LHCN-M2 (cell line): ENCODE measurements around the gene TESK1. TPM values are rescaled to one million over a fixed set of nuclear protein-coding genes. Genes with fewer than 3 reads are reported as not detected.
A peak's percentile ranks its signal among the peaks of the same experiment; 100 is the strongest.
"Not testable (repeated sequence)": the region's sequence is repeated elsewhere in the genome, so short reads cannot be mapped to it uniquely, and the experiment has no call there.

Source experiments
- DNase-seq: peaks from one replicate; pipeline ENCODE4 v3.0.0-alpha.2; 2012; ENCODE audit warnings: low read depth
- total RNA-seq: library from RNA; depleted of rRNA; stranded (reverse); fragments of >200 nt; gene quantifications from 2 replicates; pipeline ENCODE4 v1.2.3, GENCODE V29; 2014

Gene TESK1
- total RNA-seq, 1 experiment from 2014 or later, result 26.8 TPM

DNA sequence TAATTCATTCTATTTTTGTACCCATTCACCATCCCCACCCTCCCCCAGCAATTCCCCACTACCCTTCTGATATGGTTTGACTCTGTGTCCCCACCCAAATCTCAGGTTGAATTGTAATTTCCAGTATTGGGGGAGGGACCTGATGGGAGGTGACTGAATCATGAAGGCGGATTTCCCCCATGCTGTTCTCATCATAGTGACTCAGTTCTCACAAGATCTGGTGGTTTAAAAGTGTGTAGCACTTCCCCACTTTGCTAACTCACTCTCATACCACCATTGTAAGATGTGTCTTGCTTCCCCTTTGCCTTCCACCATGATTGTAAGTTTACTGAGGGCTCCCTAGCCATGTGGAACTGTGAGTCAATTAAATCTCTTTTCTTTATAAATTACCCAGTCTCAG, 25.9 kb upstream of the TESK1 start:
- DNase-seq, result no peak

DNA sequence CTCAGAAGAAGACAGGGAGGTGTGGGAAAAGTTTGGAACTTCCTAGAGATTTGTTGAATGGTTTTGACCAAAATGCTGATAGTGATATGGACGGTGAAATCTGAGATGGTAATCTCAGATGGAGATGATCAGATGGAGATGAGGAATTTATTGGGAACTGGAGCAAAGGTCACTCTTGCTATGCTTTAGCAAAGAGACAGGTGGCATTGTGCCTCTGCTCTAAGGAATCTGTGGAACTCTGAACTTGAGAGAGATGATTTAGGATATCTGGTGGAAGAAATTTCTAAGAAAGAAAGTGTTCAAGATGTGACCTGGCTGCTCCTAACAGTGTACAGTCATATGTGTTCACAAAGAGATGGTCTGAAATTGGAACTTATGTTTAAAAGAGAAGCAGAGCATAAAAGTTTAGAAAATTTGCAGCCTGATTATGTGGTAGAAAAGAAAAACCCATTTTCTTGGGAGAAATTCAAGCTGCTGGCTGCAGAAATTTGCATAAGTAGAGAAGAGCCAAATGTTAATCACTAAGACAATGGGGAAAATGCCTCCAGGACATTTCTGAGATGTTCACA, 25.3 kb upstream of the TESK1 start:
- not testable (repeated sequence) for DNase-seq

DNA sequence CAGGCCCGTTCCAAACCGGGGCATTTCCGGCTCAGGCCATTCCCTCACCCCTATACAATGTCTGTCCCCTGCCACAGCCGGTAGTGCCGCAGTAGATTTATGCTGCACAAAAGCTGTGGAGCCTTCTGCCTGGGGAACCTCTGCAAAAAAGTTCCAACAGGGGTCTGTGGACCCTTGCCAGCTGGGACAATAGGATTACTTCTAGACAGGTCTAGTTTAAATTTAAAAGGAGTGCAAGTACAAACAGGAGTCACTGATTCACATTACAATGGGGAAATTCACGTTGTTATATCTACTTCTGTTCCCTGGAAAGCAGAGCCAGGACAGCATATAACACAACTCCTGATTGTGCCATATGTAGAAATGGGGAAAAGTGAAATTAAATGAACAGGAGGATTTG, 21.5 kb upstream of the TESK1 start:
- not testable (repeated sequence) for DNase-seq

GRCh38 chr9:35584681-35585080, 20.4 kb upstream of the TESK1 start:
- not testable (repeated sequence) for DNase-seq

- DNase-seq, result not testable (repeated sequence)
Measured at GRCh38 chr9:35588506-35588905, 16.6 kb upstream of the TESK1 start.

DNA sequence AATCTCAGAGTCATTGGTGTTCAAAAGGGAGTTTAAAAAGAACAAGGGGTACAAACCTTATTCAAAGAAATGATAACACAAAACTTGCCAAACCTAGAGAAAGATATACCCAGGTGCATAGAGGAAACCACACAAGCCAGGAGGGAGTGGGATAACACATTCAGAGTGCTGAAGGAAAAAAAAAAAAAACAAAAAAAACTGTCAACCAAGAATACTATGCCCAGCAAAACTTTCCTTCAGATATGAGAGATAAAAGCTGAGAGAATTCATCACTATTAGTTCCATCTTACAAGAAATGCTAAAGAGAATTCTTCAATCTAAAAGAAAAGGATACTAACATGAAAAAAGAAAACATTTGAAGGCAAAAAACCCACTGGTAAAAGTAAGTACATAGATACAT, 11.5 kb upstream of the TESK1 start:
- DNase-seq, result no peak

GRCh38 chr9:35594471-35594870, 10.6 kb upstream of the TESK1 start:
- DNase-seq, result no peak

GRCh38 chr9:35596907-35597306, 8.2 kb upstream of the TESK1 start:
- DNase-seq, result not testable (repeated sequence)

DNA sequence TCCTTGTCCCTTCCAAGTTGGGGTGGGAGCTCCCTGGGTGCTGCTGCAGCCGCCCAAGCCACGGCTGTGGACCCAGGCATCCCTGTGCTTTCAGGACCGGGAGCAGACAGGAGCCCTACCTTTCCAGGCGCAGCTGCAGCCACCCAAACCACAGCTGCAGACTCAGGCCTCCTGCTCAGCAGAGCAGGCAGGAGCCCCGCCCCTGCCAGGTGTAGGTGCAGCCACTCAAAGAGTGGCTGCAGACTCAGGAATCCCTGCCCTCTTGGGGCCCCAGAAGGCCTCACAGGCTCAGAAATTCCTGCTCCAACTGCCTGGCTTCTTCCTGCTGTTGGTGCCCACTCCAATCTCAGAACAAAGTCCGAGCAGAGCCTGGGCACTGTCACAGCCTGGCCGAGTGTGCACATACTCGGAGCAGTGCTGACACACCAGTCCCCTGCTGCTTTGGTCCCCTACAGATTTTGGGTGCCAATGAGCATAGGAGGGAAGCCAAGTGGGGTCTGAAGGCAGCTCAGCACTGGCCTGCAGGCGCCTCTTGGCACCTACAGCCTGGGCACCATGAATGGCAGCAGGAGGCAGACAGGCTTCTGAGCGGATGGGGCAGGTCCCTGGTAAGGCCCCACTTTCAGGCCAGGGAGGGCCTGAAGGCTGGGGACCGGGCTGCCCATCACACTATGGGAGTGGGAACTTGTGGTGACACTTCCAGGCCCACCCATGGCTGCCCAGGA, 6.0 kb upstream of the TESK1 start:
- no peak for DNase-seq

GRCh38 chr9:35599763-35600604, 5.1 kb upstream of the TESK1 start:
- DNase-seq, result no peak

DNA sequence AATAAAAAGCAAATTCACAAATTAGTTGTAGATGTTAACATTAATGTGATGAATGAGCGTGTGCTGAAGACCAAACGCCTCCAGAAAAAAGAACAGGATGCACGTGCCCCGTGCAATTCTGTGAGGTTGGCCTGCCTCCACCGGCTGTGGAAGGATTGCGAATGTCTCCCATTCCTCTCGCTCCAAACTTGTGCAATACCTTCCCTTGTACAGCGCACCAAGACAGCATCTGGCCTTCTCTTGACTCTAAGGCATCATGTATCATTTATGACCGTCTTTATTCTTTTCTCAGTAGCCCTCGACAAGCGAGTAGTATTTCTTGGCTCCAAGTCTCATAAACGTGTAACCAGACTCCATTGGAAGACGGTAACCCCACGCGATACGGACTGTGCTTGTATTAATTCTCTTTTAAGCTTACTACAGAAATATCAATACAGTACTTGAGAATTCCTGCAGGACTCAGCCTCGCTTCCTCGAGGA, 1.5 kb upstream of the TESK1 start:
- DNase-seq, result peak; percentile 76

GRCh38 chr9:35603986-35604577, 980 bp upstream of the TESK1 start:
- peak; percentile 99 for DNase-seq

DNA sequence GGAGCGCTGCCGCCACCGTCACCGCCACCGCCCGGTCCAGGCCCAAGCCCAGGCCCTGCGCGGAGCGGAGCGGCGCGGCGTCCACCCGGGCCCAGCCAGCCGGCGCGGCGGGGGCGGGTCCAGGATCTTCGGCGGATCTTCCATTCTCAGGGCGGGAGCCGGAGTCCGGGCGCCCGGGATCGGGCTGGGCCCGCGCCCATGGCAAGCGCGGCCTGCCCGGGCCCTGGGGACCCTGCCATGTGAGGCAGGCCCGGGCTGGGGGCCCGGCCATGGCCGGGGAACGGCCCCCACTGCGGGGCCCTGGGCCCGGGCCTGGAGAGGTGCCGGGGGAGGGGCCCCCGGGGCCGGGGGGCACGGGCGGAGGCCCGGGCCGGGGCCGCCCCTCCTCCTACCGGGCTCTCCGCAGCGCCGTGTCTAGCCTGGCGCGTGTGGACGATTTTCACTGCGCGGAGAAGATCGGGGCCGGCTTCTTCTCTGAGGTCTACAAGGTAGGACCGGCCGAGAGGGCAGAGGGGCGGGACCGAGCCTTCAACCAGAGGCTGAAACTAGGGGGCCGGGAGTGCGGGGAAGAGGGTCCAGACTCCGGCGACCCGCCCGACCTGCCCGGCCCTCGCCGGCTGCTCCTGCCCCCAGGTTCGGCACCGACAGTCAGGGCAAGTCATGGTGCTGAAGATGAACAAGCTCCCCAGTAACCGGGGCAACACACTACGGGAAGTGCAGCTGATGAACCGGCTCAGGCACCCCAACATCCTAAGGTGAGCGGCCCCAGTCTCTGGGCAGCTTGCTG, 482 bp downstream of the TESK1 start:
- no peak for DNase-seq

DNA sequence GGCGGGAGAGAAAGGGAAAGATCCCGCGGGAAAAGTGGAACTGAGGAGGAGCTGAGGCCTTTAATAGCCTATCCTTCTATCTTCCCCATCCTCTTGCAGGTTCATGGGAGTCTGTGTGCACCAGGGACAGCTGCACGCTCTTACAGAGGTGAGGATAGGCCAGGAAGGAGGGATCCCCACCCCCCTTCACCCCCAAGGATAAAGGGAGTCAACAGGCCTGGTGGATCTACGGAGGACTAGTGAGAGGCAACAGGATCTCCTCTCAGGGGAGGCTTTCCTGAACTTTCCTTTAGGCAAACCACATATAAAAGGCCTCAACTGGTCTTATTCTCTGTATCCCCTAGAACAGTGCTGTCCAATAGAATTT, 1.1 kb downstream of the TESK1 start:
- peak; percentile 46 for DNase-seq

DNA sequence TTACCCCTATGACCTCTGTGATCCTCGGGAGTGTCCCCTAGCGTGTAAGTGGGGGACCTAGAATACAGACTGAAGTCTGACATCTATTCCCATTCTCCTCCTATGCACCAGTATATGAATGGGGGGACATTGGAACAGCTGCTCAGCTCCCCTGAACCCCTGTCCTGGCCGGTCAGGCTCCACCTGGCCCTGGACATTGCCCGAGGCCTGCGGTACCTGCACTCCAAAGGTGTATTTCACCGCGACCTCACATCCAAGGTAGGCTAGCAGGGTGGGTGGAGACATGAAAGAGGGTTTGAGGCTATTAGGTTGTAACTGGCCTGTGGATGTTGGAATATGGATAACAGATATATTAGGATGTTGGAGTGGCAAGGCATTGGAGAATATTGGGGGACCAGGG, 1.7 kb downstream of the TESK1 start:
- no peak for DNase-seq

DNA sequence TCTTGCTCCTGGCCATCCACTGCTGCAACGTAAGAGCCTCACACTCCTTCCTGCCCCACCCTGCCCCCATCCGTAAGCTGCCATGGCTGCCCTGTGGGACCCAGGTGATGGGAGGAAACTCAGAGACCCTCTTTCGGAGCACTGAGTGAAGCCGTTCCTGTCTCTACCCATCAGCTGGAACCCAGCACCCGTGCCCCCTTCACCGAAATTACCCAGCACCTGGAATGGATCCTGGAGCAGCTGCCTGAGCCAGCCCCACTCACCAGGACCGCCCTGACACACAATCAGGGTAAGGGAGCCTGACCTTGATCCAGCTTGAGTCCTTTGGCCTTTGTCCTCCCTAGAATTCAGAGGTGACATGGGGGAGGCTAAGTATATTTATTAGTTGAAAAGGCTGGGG, 3.2 kb downstream of the TESK1 start:
- DNase-seq, result no peak

DNA sequence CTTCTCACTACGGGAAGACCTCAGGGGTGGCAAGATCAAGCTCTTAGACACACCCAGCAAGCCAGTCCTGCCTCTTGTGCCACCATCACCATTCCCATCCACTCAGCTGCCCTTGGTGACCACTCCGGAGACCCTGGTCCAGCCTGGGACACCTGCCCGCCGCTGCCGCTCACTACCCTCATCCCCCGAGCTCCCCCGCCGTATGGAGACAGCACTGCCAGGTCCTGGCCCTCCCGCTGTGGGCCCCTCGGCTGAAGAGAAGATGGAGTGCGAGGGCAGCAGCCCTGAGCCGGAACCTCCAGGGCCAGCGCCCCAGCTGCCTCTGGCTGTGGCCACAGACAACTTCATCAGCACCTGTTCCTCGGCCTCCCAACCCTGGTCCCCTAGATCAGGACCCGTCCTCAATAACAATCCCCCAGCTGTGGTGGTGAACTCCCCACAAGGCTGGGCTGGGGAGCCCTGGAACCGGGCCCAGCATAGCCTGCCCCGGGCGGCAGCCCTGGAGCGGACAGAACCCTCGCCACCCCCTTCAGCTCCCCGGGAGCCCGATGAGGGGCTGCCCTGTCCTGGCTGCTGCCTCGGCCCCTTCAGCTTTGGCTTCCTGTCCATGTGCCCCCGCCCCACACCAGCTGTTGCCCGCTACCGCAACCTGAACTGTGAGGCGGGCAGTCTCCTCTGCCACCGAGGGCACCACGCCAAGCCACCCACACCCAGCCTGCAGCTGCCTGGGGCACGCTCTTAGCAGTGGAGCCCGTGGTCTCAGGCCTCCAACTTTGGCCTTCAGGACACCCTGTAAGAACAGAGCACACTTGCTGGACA, 4.1 kb downstream of the TESK1 start:
- peak; percentile 93 for DNase-seq

GRCh38 chr9:35609820-35610163, 4.7 kb downstream of the TESK1 start:
- DNase-seq, result no peak

DNA sequence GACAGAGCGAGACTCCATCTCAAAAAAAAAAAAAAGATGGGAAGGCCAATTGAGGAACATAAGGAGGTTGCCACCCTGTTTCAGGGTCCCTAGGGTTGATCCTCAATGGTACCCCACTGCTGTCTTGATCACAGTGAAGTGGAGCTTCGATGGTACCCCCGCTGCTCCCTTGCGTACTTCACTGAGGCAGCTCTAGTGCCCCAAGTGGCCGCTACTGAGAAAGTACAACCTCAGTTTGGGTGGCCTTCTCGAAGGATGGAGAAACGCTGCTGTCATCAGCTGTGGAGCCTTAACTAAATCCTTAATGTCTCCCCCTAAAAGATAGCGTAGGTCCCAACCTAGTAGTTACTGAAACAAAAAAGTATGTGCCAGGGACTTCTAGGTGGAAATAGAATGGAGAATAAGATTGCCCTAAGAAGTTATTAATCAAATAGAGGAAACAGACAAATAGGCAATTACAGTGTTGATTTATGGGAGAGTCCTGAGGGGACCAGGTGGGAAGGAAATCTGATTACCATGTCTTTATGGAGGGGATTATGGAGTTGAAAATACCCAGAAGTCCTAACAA, 6.3 kb downstream of the TESK1 start:
- peak; percentile 32 for DNase-seq

- not testable (repeated sequence) for DNase-seq
Measured at GRCh38 chr9:35612066-35612465, 7.0 kb downstream of the TESK1 start.
